Measurements from ENCODE around the gene ARL16. TPM values are rescaled to one million over a fixed set of nuclear protein-coding genes. Genes with fewer than 3 reads are reported as not detected.
A peak's percentile ranks its signal among the peaks of the same experiment; 100 is the strongest.

ARL16 gene
- total RNA-seq, 1 experiment from 2014 or later = 74.6 TPM

DNA sequence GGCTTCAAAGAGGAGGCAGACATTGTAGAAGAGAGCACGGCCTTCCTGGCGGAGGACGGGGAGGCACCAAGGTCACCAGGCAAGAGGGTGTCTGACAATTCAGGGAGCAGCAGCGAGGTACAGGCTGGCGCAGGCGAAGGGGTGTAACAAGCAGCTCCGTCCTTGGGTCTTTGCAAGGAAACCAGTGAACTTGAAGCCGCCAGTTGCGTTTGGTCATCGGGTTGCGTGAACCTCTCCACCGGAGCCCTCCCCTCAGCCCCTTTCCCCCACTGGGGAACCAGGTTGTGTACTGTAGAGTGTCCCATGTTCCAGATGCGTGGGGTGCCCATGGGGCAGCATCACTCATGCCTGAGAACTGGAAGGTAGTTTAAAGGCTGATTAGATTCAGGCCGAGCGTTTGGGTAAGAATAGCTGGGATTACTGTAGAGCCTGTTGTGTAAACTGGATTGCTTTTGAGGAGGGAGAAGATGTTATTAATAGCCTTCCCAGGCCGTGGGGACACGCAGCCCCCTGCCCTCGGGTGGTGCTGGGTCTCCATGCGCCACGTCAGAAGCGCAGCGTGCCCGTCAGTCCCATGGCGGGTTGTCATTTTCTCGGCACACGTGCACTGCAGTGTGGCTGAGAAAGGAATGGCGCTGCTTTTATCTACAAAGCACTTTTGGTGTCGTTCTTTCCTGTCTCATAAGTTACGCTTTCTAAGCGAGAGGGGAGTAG is 22.1 kb upstream of the ARL16 start:
- DNase-seq = no peak
- Histone ChIP-seq H3K36me3 (replicated peaks; ENCODE audit: control insufficient read depth, insufficient read depth, low read length) (peaks cover 15% of the 10 kb centered on the region), H3K27me3 (ENCODE audit: control insufficient read depth, insufficient read depth, low read length) (no peaks in the 10 kb centered on the region), H3K4me3 (ENCODE audit: insufficient read depth, low read depth, low read length) (no peak overlapping the region)

DNA sequence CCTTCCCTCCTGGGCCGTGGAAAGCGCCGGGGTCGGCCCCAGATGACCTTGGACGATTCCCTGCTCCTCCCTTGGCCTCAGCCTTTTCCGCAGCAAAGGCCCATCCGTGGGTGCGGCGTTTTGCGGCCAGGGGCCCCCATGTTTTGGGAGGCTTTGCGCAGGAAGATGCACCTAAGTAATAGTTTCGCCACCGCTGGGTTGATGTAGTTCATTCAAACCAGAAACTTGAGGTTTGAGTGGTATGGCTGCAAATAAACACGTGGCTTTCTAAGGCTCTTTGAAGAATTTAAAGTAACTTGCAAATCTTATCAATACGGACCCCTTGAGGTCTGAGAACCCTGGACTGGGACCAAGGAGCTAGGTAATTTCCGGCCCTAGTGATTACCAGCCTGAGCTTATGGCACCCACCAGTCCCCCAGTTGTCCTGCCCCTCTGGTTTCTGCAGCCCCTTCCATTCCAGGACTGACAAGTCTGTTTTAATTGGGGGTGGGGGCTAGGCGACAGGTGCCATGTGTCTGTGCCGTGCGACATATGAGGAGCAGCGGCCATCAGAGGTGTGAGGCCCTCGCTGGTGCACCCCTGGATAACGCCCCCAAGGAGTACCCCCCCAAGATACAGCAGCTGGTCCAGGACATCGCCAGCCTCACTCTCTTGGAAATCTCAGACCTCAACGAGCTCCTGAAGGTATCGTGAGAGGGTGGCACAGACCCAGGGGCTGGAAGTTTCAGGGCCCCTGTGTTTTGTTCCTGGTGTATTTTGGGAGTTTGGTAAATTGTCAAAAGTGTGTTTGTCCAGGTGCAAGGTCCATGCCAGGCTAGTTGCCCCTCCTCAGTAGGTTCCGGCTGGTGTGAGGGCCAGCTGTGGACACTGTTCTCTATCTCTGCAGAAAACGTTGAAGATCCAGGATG is 20.4 kb upstream of the ARL16 start:
- peak overlapping the region; percentile 93 for H3K4me3 ChIP-seq (ENCODE audit: insufficient read depth, low read depth, low read length)
- H3K36me3 ChIP-seq (replicated peaks; ENCODE audit: control insufficient read depth, insufficient read depth, low read length) = peaks cover 16% of the 10 kb centered on the region
- H3K27me3 ChIP-seq (ENCODE audit: control insufficient read depth, insufficient read depth, low read length) = no peaks in the 10 kb centered on the region
- no peak for DNase-seq

GRCh38 chr17:81702934-81703746 is 19.5 kb upstream of the ARL16 start, which contains the start of gene MRPL12:
Gene MRPL12, plus strand, starts transcription at chr17:81703367. Its CDS starts 135 bp downstream, at chr17:81703502.
- Histone ChIP-seq H3K27me3 (ENCODE audit: control insufficient read depth, insufficient read depth, low read length) (no peaks in the 10 kb centered on the region), H3K36me3 (replicated peaks; ENCODE audit: control insufficient read depth, insufficient read depth, low read length) (peaks cover 18% of the 10 kb centered on the region), H3K4me3 (ENCODE audit: insufficient read depth, low read depth, low read length) (peak within 1 kb of the TSS; percentile 93)
- peak; percentile 99 for DNase-seq

DNA sequence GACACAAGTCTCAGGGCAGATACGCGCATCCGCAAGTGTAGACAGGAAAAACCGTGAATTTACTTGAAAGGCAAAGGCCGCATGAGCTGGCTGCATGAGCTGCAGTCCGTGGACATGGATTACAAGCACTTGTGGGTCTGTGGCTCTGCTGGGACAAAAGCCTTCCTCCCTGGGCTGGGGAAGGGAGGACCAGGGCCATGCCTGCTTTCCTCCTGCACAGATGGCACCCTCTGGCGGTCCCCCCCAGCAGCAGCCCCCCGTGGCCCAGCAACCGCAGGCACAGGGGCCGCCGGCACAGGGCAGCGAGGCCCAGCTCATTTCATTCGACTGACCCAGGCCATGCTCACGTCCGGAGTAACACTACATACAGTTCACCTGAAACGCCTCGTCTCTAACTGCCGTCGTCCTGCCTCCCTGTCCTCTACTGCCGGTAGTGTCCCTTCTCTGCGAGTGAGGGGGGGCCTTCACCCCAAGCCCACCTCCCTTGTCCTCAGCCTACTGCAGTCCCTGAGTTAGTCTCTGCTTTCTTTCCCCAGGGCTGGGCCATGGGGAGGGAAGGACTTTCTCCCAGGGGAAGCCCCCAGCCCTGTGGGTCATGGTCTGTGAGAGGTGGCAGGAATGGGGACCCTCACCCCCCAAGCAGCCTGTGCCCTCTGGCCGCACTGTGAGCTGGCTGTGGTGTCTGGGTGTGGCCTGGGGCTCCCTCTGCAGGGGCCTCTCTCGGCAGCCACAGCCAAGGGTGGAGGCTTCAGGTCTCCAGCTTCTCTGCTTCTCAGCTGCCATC is 17.9 kb upstream of the ARL16 start:
- no peak overlapping the region; the same call in 1 of the 2 replicates for H3K4me3 ChIP-seq (ENCODE audit: insufficient read depth, low read depth, low read length)

DNA sequence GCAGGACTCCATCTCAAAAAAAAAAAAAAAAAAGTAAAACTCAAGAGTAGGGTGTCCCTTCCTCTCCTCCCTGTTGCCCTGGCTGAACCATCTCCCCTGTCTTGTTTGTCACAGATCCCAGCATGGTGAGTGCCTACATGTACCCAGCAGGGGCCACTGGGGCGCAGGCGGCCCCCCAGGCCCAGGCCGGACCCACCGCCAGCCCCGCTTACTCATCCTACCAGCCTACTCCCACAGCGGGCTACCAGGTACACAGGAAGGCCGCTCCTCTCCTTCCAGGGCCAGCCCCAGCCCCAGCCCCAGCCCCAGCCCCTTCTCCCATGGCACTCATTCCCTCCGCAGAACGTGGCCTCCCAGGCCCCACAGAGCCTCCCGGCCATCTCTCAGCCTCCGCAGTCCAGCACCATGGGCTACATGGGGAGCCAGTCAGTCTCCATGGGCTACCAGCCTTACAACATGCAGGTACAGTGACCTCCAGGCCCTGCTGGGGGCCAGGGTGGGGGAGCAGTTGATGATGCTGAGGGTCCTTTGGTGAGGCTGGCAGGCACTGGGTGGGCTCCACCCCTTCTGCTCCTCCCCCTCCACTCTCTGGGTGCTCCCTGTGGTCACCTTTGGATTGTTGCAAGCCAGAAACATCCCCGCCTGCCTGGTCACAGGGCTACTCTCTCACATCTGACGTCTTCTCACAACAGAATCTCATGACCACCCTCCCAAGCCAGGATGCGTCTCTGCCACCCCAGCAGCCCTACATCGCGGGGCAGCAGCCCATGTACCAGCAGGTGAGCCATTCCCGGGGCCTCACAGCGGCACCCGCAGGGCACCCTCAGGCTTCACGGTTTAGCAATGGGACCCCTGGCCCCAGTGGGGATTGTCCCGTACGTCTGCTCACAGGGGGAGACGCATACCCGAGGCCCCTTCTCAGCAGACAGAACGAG is 17.0 kb upstream of the ARL16 start:
- peaks cover 21% of the 10 kb centered on the region for H3K36me3 ChIP-seq (replicated peaks; ENCODE audit: control insufficient read depth, insufficient read depth, low read length)
- H3K27me3 ChIP-seq (ENCODE audit: control insufficient read depth, insufficient read depth, low read length) = no peaks in the 10 kb centered on the region
- H3K4me3 ChIP-seq (ENCODE audit: insufficient read depth, low read depth, low read length) = no peak overlapping the region
- DNase-seq = no peak

More for the DNA sequence above, 17.9 kb upstream of the ARL16 start:
- Histone ChIP-seq H3K36me3 (replicated peaks; ENCODE audit: control insufficient read depth, insufficient read depth, low read length) (peaks cover 22% of the 10 kb centered on the region), H3K27me3 (ENCODE audit: control insufficient read depth, insufficient read depth, low read length) (no peaks in the 10 kb centered on the region)
- no peak for DNase-seq

DNA sequence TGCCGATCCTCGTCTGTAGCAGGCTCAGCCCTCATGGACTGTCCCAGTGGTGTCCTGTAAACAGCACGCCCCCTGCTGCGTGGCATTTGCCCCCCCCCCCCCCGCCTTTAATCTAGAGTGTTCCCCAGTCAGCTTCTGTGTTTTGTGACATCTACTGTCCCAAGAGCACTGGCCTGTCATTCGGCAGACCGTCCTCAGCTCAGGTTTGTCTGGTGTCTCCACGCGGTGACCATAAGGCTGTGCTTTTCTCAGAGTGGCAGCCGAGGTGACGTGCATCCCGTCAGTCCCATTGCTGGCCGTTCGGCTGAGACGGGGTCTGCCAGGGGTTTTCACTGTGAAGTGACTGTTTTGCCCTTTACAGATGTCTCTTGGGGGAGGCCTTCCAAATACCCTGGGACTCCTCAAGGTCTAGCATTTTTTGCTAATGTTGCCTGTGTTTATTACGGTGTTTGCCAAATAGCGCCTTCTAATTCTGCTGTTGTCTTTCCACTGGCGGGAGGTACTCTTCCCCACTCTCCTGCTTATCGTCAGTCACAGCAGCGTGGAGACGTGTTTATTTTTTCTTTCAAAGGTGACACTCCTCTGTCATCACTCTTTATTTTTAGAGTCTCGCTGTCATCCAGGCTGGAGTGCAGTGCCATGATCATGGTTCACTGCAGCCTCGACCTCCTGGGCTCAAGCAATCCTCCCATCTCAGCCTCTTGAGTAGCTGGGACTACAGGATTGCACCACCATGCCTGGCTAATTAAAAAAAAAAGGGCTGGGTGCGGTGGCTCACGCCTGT is 13.9 kb upstream of the ARL16 start:
- Histone ChIP-seq H3K36me3 (replicated peaks; ENCODE audit: control insufficient read depth, insufficient read depth, low read length) (peaks cover 15% of the 10 kb centered on the region), H3K27me3 (ENCODE audit: control insufficient read depth, insufficient read depth, low read length) (no peaks in the 10 kb centered on the region)
- no peak for DNase-seq

DNA sequence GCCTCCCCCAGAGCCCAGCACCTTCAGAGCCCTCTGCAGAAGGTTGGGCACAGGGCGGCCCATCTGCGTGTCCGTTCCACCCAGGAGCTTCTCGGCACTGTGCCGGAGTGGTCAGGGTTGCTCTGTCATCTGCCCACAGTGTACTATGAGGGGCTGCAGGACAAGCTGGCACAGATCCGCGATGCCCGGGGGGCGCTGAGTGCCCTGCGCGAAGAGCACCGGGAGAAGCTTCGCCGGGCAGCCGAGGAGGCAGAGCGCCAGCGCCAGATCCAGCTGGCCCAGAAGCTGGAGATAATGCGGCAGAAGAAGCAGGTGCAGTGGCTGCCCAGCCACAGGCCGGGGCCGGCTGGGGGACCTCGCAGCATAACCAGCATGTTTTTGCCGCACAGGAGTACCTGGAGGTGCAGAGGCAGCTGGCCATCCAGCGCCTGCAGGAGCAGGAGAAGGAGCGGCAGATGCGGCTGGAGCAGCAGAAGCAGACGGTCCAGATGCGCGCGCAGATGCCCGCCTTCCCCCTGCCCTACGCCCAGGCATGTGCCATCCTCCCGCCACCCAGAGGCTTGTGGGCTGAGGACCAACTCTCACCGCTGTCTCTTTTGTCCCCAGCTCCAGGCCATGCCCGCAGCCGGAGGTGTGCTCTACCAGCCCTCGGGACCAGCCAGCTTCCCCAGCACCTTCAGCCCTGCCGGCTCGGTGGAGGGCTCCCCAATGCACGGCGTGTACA is 12.8 kb upstream of the ARL16 start:
- Histone ChIP-seq H3K36me3 (replicated peaks; ENCODE audit: control insufficient read depth, insufficient read depth, low read length) (peaks cover 17% of the 10 kb centered on the region), H3K27me3 (ENCODE audit: control insufficient read depth, insufficient read depth, low read length) (no peaks in the 10 kb centered on the region), H3K4me3 (ENCODE audit: insufficient read depth, low read depth, low read length) (no peak overlapping the region)
- no peak for DNase-seq

More for the DNA sequence above, 13.9 kb upstream of the ARL16 start:
- H3K4me3 ChIP-seq (ENCODE audit: insufficient read depth, low read depth, low read length) = no peak overlapping the region

DNA sequence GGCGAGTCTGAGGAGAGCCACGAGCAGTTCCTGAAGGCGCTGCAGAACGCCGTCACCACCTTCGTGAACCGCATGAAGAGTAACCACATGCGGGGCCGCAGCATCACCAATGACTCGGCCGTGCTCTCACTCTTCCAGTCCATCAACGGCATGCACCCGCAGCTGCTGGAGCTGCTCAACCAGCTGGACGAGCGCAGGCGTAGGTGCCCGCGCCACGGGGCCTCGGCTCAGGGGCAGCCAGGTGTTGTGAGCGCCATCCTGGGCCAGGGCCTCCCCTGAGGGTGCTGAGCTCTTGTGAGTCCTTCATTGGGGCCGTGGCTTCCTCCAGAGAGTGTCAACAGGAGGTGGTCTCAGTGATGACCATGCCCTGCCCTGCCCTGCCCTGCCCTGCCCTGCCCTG is 12.2 kb upstream of the ARL16 start:
- H3K27me3 ChIP-seq (ENCODE audit: control insufficient read depth, insufficient read depth, low read length) = no peaks in the 10 kb centered on the region
- no peak overlapping the region for H3K4me3 ChIP-seq (ENCODE audit: insufficient read depth, low read depth, low read length)
- H3K36me3 ChIP-seq (replicated peaks; ENCODE audit: control insufficient read depth, insufficient read depth, low read length) = peaks cover 16% of the 10 kb centered on the region
- DNase-seq = no peak

GRCh38 chr17:81695211-81695610 is 11.6 kb upstream of the ARL16 start:
- peaks cover 15% of the 10 kb centered on the region for H3K36me3 ChIP-seq (replicated peaks; ENCODE audit: control insufficient read depth, insufficient read depth, low read length)

DNA sequence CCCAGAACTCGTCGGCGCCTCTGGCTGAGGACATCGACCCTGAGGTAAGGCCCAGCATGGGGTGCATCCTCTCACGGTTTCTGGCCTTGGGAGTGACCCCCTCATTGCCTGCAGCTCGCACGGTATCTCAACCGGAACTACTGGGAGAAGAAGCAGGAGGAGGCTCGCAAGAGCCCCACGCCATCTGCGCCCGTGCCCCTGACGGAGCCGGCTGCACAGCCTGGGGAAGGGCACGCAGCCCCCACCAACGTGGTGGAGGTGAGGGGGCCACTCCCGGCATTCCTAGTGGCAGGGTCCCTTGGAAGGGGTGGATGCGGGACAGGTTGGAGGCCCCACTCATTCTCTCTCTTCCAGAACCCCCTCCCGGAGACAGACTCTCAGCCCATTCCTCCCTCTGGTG is 11.2 kb upstream of the ARL16 start:
- Histone ChIP-seq H3K36me3 (replicated peaks; ENCODE audit: control insufficient read depth, insufficient read depth, low read length) (peaks cover 15% of the 10 kb centered on the region), H3K4me3 (ENCODE audit: insufficient read depth, low read depth, low read length) (no peak overlapping the region), H3K27me3 (ENCODE audit: control insufficient read depth, insufficient read depth, low read length) (no peaks in the 10 kb centered on the region)
- no peak for DNase-seq

More at GRCh38 chr17:81695211-81695610, 11.6 kb upstream of the ARL16 start:
- DNase-seq = no peak
- H3K27me3 ChIP-seq (ENCODE audit: control insufficient read depth, insufficient read depth, low read length) = no peaks in the 10 kb centered on the region
- H3K4me3 ChIP-seq (ENCODE audit: insufficient read depth, low read depth, low read length) = no peak overlapping the region

DNA sequence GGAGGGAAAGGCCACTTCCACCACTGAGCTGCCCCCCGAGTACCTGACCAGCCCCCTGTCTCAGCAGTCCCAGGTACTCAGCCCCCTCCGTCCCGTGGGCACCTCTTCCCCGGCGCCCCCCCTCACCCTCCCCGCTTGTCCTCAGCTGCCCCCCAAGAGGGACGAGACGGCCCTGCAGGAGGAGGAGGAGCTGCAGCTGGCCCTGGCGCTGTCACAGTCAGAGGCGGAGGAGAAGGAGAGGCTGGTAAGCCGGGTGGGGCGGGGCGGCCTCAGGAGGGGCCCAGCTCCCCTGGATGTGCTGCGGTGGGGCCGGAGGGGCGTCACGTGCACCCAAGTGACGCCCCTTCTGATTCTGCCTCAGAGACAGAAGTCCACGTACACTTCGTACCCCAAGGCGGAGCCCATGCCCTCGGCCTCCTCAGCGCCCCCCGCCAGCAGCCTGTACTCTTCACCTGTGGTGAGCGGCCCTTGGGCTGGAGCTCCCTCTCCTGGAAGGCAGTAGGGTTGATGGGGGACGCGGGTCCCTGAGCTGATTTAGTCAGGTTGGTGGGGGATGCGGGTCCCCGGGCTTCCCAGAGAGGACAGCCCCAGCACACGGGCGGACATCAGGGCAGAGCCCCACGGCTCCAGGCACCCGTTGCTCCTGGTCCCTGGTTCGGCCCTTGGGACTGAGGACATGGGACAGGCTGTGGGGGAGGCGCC is 10.1 kb upstream of the ARL16 start:
- Histone ChIP-seq H3K4me3 (ENCODE audit: insufficient read depth, low read depth, low read length) (no peak overlapping the region), H3K36me3 (replicated peaks; ENCODE audit: control insufficient read depth, insufficient read depth, low read length) (peaks cover 17% of the 10 kb centered on the region), H3K27me3 (ENCODE audit: control insufficient read depth, insufficient read depth, low read length) (no peaks in the 10 kb centered on the region)
- DNase-seq = peak; percentile 91
